T-helper 1 cell treated with Interleukin-12 subunit alpha and Interleukin-12 subunit beta and Interleukin-4 antibody, amounts not matched to agents 30 ng/mL and 1 ng/mL, for 36 hours (primary cell): ENCODE data around the gene ALMS1. TPM values are rescaled to one million over a fixed set of nuclear protein-coding genes. Genes with fewer than 3 reads are reported as not detected.
"Not testable (repeated sequence)": the region's sequence is repeated elsewhere in the genome, so short reads cannot be mapped to it uniquely, and the experiment has no call there.

Experiments
- intact Hi-C: fragments of 100-400 bp; cut with micrococcal nuclease; formaldehyde crosslinking; loops from one replicate; pipeline ENCODE4 v1.15.1; 2024
- total RNA-seq: library from RNA; stranded (reverse); gene quantifications from 2 replicates; pipeline ENCODE4 v1.2.3, GENCODE V29; 2022

The ALMS1 gene
- total RNA-seq, 1 donor from 2014 or later, result 16.1 TPM

- intact Hi-C loops, result no loop called here
These were observed 229.4 kb downstream of the ALMS1 start for GRCh38 chr2:73614997-73615396.

- intact Hi-C loops, result not testable (repeated sequence)
These were observed 234.3 kb downstream of the ALMS1 start for GRCh38 chr2:73619925-73620324.

- intact Hi-C loops, result not testable (repeated sequence)
These were observed 238.4 kb downstream of the ALMS1 start for GRCh38 chr2:73624036-73624435.

- intact Hi-C loops, result not testable (repeated sequence)
These were observed 239.0 kb downstream of the ALMS1 start for GRCh38 chr2:73624625-73625024.

GRCh38 chr2:73626237-73626636 lies 240.6 kb downstream of the ALMS1 start:
- intact Hi-C loops, result not testable (repeated sequence)

- intact Hi-C loops, result not testable (repeated sequence)
These were observed 242.9 kb downstream of the ALMS1 start for GRCh38 chr2:73628493-73628892.

- intact Hi-C loops, result not testable (repeated sequence)
These were observed 245.1 kb downstream of the ALMS1 start for GRCh38 chr2:73630662-73631266.

GRCh38 chr2:73636977-73637376 lies 251.3 kb downstream of the ALMS1 start:
- intact Hi-C loops, result not testable (repeated sequence)

DNA sequence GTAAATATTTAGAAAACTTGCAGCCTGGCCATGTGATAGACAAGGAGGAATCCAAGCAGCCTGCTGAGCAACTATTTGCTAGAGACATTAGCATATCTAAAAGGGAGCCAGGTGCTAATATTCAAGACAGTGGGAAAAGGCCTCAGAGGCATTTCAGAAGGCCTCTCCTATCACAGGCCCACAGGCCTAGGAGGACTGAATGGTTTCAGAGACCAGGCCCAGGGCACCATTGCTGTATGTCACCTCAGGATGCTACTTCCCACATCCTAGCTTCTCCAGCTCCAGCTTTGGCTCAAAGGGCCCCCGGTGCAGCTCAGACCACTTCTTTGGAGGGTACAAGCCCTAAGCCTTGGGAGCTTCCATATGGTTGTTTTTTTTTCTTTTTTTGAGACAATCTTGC lies 252.8 kb downstream of the ALMS1 start:
- intact Hi-C loops, result no loop called here

DNA sequence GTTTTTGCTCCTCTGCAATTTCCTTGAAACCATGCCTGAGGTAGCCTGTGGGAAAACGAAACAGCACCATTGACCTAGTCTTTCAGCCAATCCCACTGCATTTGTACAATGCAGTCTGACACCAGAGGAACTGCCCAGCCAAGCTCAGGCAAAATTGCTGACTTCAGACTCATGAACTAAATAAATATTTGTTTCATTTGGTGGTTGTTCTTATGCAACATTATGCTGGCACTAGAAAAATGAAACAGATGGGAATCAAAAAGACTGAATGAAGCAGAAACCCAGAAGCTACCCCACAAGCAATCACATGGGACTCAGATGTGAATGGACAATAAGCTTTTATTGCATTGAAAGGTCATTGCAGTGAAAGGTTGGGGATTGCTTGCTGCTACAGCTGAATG lies 254.9 kb downstream of the ALMS1 start:
- intact Hi-C loops, result no loop called here

DNA sequence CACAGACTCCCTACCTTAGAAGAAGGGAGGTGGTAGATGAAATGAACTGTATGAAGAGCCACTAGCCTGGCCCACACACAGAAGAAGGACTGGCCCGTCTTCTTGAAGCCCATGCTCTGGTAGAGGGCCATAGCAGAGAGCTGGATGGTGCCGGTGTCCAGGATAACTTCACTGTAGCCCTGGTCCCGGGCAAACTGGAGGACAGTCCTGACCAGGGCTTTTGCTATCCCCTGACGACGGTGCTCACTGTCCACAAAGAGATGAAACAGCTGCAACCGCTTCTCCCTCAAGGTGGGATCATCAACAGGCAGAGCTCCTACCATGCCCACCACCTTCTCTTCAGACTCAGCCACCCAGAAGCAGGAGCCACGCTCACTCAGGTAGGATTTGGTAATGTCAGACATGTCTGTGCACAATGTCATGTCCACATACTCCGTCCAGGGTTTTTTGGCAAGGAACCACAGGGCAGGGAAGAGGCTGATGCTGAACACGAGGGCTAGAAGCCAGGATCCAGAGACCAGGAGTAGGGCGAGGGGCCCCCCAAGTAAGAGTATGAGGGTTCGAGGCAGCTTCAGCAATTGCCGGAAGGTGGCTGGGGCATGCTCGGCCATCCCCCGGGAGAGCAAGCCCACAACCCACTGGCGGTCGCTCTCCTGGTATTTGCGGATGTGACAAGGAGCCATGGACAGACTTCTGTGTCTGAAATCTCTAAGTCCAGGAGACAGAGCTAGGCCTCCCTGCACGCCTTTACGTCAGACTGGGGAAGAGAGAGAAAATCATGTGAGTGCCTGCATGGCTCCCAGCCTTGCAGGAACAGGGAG lies 255.5 kb downstream of the ALMS1 start:
- intact Hi-C loops, result no loop called here

- intact Hi-C loops, result no loop called here
These were observed 256.1 kb downstream of the ALMS1 start for GRCh38 chr2:73641767-73642062.

DNA sequence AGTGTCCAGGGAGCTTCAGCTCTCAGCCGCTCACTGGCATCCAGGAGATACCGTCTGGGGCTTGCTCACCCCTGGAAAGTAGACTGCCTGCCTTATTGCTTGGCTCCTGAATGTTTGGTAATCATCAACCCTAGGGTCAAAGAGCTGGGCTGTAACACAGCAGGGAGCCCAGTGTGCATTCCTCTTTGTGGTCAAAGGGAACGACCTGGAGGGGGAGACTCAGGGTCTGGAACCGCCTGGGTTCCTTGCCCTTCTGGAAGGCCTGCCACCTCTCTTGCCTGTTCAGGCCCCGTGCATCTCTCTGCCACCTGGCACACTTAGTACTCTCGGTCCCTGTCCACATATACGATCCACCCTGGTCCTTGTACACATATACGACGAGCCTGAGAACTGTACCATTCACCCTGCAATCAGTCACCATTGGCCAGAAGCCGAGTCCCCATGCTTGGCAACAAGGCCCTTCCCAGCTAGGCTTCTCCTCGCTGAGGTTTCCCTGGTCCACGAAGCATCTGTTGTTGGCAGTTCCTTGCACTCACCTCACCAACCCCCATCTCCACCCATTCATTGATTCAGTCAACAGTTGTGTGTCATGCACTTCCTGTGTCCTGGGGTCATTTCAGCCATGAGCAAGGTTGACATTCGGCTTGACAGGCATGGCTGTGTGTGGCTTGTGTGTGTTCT lies 256.8 kb downstream of the ALMS1 start, which contains the start of gene NAT8:
NAT8 (minus strand) TSS at position 85 of the 681 bp plus-strand sequence. CDS start 794 bp downstream, outside the sequence.
- intact Hi-C loops, result no loop called here

DNA sequence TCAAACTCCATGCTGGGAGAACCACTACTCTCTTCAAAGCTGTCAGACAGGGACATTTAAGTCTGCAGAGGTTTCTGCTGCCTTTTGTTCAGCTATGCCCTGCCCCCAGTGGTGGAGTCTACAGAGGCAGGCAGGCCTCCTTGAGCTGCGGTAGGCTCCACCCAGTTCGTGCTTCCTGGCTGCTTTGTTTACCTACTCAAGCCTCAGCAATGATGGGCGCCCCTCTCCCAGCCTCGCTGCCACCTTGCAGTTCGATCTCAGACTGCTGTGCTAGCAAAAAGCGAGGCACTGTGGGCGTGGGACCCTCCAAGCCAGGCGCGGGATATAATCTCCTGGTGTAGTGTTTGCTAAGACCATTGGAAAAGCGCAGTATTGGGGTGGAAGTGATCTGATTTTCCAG lies 262.1 kb downstream of the ALMS1 start:
- intact Hi-C loops, result not testable (repeated sequence)

GRCh38 chr2:73651591-73652230 lies 266.1 kb downstream of the ALMS1 start:
- intact Hi-C loops, result no loop called here

GRCh38 chr2:73652348-73652747 lies 266.7 kb downstream of the ALMS1 start:
- intact Hi-C loops, result no loop called here

DNA sequence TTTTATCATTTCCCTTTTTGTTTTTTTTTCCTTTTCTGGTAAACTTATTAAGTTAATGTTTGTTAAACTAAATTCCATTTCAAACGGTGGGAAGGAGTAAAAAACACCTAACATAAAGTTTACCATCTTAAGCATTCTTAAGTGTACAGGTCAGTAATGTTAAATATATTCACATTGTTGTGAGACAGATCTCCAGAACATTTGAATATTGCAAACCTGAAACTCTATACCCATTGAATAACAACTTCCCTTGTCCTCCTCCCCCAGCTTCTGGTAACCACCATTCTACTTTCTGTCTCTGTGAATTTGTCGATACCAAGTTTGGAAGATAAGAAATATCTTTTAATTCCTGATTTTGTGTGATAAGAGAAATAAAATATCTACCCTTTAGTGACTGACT lies 268.5 kb downstream of the ALMS1 start:
- intact Hi-C loops, result no loop called here

Other genes with a start within 250 kb of the ALMS1 start
- not detected in 2 replicates for gene NOTO, start 183.3 kb upstream of the ALMS1 start, total RNA-seq
- 24.0 and 28.3 TPM in 2 replicates for gene SMYD5, start 171.6 kb upstream of the ALMS1 start, total RNA-seq
- 8.6 and 10.2 TPM in 2 replicates for gene PRADC1, start 152.6 kb upstream of the ALMS1 start, total RNA-seq
- 321 and 330 TPM in 2 replicates for gene CCT7, start 151.5 kb upstream of the ALMS1 start, total RNA-seq
- gene FBXO41, start 101.4 kb upstream of the ALMS1 start, total RNA-seq, result 16.6 and 17.5 TPM in 2 replicates
- 0.27 and 0.56 TPM in 2 replicates for gene EGR4, start 92.3 kb upstream of the ALMS1 start, total RNA-seq